GM19324 (cell line): ENCODE measurements around the gene ITPKB.
"Not testable (repeated sequence)": the region's sequence is repeated elsewhere in the genome, so short reads cannot be mapped to it uniquely, and the experiment has no call there.

Experiments used
- ATAC-seq: cut with Tn5 transposase; IDR thresholded peaks from one replicate; pipeline ENCODE4 v1.9.1; 2021; ENCODE audit warnings: mild to moderate bottlenecking, moderate library complexity; ENCODE audit not compliant: unreplicated experiment, low FRiP score

ITPKB gene

GRCh38 chr1:226643177-226643576 lies 95.9 kb downstream of the ITPKB start:
- ATAC-seq: no peak

GRCh38 chr1:226642421-226642820 lies 96.7 kb downstream of the ITPKB start:
- no peak for ATAC-seq

DNA sequence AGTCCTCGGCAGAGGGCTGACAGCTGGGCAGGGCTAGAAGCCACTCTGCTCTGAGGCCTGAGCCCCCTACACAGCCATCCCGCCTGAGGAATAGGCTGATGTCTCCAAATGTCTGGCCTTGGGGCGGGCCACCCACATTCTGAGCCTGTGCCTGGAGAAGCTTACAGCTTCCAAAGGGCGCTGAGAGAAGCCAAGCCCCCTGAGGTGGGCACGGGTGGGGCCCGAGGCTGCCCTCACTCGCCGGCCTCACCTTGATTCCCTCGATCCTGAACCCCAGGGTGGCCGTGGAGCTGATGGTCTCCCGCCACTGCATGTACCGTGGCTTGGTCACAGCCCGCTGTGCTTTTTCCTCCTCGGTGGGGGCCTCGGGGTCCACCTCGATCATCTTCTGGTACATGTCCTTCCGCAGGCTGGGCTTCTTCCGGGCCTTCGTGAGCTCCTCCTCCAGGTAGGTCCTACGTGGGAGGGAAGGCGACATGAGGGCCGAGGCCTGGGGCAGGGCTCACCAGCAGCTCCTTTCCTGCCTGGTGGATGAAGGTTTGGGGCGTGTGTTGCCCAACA lies 97.3 kb downstream of the ITPKB start:
- no peak for ATAC-seq

GRCh38 chr1:226640321-226641136 lies 98.6 kb downstream of the ITPKB start:
- ATAC-seq: no peak

- no peak for ATAC-seq
Observed at GRCh38 chr1:226639631-226640061, 99.4 kb downstream of the ITPKB start.

GRCh38 chr1:226639206-226639605 lies 99.9 kb downstream of the ITPKB start:
- not testable (repeated sequence) for ATAC-seq

DNA sequence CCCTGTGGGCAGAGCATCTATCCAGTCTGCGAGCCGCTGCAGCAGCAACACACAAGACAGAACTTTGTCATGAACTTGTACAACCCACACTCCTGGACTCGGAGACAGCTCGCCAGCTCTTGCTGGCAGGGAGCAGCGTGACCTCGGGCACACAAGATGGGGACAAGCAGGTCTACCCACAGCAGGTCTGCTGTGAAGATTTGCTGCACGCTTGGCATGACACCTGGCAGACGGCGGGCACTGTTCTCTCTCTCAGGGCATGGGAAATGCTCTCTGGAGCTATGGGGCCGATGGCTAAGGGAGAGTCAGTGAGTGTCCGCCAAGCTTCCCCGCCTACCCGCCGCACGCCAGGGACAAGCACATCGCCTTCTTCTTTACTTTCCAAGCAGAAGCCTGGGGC lies 100.5 kb downstream of the ITPKB start:
- no peak for ATAC-seq

DNA sequence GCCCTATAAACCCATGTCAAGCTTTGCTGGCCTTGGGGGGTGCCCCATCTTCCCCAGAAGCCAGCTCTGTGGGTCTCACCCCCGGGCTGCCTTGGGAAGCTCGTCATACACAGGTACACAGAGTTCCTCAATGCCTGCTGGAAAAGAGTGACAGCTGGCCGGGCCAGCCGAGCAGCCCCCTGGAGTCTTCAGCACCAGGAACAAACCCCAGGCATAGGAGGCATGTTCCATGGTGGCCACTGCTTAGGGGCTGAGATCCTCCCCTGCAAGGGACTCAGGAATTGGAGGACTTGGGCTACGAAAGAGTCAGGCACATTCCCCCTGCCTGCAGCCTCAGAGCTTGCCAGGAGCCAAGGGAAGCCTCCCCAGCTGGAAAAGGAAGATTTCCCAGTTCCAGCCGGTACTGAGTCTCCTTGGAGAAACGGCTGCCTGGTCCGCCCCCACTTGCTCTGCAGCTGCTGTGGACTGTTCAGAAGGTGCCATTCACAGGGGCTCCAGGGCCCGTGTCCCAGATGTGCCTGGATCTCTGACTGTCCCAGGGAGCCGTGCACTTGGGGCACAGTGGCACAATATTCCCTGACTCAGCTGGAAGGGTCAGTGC lies 101.0 kb downstream of the ITPKB start:
- ATAC-seq: no peak

GRCh38 chr1:226637147-226637935 lies 101.7 kb downstream of the ITPKB start:
- no peak for ATAC-seq

- ATAC-seq: no peak
Observed at GRCh38 chr1:226636847-226637096, 102.3 kb downstream of the ITPKB start.

DNA sequence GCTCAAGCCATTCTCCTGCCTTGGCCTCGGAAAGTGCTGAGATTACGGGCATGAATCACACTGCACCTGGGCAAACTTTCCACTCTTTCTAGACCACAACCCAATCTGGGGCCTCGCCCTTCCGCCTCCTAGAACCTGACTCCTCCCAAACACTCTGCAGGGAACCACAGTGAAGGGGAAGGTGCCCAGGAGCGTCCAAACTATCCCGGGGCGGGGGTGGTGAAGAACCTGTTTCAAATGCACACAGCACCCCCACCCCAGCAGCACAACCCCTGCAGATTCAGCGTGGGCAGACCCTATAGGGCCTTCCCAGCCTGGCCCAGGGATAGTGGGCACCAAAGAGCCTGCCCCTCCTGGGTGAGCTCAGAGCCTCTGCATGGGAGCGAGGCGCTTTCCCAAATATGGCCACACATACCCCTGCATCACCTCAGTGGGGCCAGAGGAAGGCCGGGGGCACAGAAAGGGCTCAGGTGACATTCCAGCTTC lies 103.6 kb downstream of the ITPKB start:
- ATAC-seq: no peak

GRCh38 chr1:226634611-226635246 lies 104.4 kb downstream of the ITPKB start:
- no peak for ATAC-seq

DNA sequence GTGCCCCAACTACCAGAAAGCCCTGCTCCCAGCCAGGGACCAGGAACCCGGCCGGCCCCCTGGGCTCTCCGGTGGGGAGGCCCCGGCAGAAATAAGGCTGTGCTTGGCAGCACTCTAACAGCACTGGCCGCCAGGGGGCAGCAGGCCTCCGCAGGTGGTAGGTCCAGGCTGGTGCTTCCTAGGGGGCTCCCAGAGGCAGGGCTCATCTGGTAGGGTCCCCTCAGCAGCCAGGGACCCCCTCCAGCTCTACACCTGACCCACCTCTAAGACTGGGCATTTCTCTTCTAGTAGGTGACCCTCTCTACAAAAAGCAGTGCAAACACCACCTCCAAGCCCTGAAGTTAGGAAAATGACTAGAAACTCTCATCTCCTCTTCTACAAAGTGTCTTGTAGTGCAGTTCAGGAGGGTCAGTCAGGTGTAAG lies 104.9 kb downstream of the ITPKB start:
- peak; percentile 59 for ATAC-seq

GRCh38 chr1:226633541-226634165 lies 105.4 kb downstream of the ITPKB start:
- ATAC-seq: no peak

DNA sequence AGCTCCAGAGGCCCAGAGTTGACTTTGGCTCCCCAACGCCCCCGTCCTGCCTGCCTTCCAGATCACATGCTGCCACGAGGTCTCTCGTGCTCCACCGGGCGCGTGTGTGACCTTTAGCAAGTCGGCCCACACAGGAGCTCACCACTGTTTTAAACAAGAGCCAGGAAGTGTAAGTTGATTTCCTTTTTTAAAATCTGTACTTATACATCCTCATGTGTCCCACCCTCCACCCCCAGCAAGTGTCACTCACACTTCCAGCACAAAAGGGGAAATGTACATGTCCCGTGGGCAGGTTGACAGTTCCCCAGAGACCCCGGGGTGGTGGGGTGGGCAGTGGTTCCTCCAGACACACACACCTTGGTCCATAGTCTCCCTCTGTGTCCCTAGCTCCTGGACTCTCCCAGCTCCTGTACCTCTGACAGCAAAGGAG lies 106.1 kb downstream of the ITPKB start:
- ATAC-seq: no peak

DNA sequence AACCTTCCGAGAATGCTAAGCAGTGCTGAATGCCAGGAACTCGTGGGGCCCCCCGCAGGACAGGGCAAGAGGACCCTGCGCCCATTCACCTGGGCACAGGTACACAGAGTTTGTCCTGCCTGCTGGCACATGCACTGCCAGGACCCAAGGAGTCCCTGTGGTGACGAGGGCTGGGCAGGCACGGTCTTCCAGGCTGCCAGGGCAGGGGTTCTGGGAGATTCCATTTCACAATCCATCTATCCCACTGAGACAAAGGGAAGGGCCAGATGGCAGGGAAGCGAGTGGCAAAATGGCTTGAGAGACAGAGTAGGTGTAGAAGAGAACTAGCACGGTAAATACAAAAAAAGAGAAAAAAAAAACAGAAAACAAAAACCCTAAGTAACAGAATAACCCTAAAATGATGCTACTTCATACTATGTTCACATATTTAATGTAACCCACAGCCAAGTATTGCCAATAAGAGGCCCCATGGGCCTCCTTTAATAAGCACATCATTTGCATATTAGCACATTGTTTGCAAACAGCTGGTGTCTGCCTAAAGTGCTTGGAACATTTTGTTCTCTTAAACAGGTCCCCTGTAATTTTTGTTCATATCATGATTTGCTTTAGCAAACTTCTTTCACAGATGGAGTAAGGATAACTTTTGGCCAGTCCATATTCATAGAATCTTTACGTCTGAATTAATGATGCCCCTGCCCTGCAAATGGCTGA lies 106.8 kb downstream of the ITPKB start:
- ATAC-seq: no peak

DNA sequence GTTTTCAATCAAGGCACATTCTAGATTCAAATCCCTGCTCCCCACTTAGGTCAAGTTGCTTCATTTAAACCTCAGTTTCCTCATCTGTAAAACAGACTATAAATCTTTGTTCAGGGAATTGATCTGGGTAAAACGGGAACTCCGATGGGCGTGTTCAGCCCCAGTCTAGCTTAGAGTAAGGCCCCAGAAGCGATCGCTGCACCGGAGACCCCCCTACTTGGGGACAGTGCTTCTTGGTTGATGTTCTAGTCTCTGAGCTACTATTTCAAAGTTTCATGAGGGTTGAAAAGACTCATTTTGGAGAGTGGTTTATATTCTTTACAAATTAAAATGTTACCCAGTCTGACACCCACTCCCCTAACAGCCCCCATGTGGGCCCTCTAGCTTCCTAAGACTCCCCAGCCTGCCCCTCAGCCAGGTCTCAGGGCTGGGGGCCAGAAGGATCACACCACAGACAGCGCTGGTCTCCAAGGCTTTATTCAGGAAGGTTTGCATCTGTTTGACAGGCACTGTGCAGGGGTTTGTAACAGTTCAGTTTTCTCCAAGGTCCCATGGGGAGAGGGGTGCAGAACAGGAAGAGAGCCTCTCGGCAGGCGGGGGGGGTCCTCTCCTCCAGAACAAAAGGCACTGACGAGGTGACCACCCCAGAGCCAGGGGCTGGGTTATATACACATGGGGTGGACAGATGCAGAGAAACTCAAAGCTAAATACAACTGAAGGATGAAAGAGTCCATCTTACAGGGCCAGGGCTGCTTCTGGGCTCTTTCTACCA lies 107.7 kb downstream of the ITPKB start:
- no peak for ATAC-seq

DNA sequence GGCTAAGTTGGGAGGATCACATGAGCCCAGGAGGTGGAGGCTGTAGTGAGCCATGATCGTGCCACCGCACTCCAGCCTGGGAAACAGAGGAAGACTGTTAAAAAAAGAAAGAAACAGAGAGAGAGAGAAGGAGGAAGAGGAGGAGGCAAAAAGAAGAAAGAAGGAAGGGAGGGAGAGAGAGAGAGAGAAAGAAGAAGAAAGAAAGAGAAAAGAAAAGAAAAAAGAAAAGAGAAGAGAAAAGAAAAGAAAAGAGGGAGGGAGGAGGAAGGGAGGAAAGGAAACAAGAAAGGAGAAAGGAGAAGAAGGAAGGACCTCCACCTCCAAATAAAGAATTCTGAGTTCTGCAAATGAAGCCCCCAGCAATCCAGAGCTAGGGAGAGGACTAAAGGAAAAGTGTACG lies 108.5 kb downstream of the ITPKB start:
- no peak for ATAC-seq
